ENCODE data around the gene IFITM2.

DNA sequence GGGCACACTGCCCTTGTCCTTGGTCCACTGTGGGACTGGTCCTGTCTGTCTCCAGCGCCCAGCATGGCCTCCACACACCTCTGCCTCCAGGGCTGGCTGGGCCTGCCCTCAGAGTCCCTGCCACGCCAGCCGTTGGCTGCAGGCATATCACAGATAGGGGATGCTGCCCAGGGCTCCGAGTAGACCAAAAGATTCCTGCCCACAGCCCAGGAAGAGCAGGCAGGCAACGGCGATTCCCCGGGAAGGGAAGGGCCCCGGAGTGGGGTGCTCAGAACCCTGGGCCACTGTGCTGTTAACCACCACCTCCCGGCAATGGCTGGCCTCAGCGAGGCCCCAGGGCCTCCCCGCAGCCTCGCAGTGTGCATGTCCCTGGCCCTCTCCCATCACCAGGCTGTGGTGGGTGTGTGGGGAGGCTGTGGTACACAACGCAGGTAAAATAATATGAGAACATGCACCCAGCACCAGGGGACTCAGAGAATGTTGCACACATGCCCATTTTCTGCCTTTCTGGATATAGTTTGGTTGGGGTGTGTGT is 10.5 kb upstream of the IFITM2 start:
- no peak for TF ChIP-seq EZH2phosphoT487 (IDR thresholded peaks at IDR 0.05; ENCODE audit: low read depth, severe bottlenecking, unreplicated experiment)
- TF ChIP-seq, protein P1, sequence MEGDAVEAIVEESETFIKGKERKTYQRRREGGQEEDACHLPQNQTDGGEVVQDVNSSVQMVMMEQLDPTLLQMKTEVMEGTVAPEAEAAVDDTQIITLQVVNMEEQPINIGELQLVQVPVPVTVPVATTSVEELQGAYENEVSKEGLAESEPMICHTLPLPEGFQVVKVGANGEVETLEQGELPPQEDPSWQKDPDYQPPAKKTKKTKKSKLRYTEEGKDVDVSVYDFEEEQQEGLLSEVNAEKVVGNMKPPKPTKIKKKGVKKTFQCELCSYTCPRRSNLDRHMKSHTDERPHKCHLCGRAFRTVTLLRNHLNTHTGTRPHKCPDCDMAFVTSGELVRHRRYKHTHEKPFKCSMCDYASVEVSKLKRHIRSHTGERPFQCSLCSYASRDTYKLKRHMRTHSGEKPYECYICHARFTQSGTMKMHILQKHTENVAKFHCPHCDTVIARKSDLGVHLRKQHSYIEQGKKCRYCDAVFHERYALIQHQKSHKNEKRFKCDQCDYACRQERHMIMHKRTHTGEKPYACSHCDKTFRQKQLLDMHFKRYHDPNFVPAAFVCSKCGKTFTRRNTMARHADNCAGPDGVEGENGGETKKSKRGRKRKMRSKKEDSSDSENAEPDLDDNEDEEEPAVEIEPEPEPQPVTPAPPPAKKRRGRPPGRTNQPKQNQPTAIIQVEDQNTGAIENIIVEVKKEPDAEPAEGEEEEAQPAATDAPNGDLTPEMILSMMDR (IDR thresholded peaks at IDR 0.05; ENCODE audit: poor library complexity): no peak
- no peak for TF ChIP-seq EZH2 (IDR thresholded peaks at IDR 0.05; ENCODE audit: borderline replicate concordance)

Data from hepatocyte (in vitro differentiated cells).